ENCODE results near the gene MAD2L2.

MAD2L2 gene

DNA sequence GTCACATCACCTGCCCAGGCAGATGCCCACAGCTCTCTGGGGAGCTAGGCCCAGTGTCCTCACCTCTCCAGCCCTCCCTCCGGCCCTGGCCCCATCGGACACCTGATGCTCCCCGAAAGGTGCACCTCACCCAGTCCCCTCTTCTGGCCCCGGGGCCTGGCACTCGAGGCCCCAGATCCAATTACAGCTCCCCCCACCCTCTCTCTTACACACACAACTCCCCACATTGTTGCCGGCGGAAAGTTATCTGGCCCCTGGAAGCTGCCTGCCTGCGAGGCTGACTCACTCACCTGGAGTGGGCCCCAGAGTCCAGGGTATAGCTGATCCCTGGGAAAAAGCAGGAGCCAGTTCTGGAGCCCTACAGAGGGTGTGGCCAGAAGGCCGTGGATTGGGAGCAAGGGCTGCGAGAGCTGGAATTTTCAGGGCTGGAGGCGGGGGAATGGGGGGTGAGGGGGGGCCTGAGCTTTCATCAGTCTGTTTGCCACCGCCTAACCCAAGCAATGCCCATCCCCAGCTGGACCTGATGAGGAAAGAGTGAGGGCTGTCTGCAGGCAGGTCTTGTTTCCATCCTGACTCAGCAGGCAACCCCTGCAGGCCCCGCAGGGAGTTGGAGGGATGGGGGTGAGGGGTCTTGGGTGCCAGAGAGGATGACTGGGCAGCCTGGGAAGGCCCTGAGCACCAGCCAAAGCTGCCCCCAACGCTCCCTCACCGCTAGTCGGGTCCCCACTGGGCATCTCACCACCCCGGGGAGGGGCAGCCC lies 27.7 kb downstream of the MAD2L2 start:
- no peaks in the 10 kb centered on the region for H3K9me3 ChIP-seq (ENCODE audit: insufficient read depth, low read depth, low read length)
- no peaks in the 10 kb centered on the region for H3K36me3 ChIP-seq (ENCODE audit: insufficient read depth, low read length)
- no peak for TF ChIP-seq EZH2phosphoT487 (IDR thresholded peaks at IDR 0.05; ENCODE audit: borderline replicate concordance)
- TF ChIP-seq, protein P1, sequence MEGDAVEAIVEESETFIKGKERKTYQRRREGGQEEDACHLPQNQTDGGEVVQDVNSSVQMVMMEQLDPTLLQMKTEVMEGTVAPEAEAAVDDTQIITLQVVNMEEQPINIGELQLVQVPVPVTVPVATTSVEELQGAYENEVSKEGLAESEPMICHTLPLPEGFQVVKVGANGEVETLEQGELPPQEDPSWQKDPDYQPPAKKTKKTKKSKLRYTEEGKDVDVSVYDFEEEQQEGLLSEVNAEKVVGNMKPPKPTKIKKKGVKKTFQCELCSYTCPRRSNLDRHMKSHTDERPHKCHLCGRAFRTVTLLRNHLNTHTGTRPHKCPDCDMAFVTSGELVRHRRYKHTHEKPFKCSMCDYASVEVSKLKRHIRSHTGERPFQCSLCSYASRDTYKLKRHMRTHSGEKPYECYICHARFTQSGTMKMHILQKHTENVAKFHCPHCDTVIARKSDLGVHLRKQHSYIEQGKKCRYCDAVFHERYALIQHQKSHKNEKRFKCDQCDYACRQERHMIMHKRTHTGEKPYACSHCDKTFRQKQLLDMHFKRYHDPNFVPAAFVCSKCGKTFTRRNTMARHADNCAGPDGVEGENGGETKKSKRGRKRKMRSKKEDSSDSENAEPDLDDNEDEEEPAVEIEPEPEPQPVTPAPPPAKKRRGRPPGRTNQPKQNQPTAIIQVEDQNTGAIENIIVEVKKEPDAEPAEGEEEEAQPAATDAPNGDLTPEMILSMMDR (conservative IDR thresholded peaks at IDR 0.05; ENCODE audit: low read length): no peak
- H3K79me2 ChIP-seq (ENCODE audit: insufficient read depth, low read length): no peaks in the 10 kb centered on the region
- H3K4me2 ChIP-seq (ENCODE audit: low read depth, low read length, poor library complexity, severe bottlenecking): no peak overlapping the region
- H4K20me1 ChIP-seq (ENCODE audit: insufficient read depth, low read length, poor library complexity, severe bottlenecking): no peaks in the 10 kb centered on the region
- H3K9ac ChIP-seq (ENCODE audit: low read depth, low read length, poor library complexity, severe bottlenecking): no peak overlapping the region
- no peaks in the 10 kb centered on the region; the same call in 1 of the 2 replicates for H3F3A ChIP-seq (ENCODE audit: low read depth)
- no peaks in the 10 kb centered on the region for H3K27me3 ChIP-seq (ENCODE audit: insufficient read depth, low read length, poor library complexity, severe bottlenecking)
- H2AFZ ChIP-seq (ENCODE audit: low read length): no peak overlapping the region
- no peaks in the 10 kb centered on the region for H3K9me2 ChIP-seq (replicated peaks; ENCODE audit: low read depth, low read length)
- H3K4me3 ChIP-seq (ENCODE audit: low read length, poor library complexity, severe bottlenecking): no peak overlapping the region
- peaks cover 10% of the 10 kb centered on the region for H3K4me1 ChIP-seq (ENCODE audit: insufficient read depth, low read length, poor library complexity, severe bottlenecking)

GRCh38 chr1:11652203-11652780 lies 28.7 kb downstream of the MAD2L2 start:
- no peak overlapping the region for H3K4me3 ChIP-seq (ENCODE audit: low read length, poor library complexity, severe bottlenecking)
- no peaks in the 10 kb centered on the region for H3F3A ChIP-seq (ENCODE audit: low read depth)
- TF ChIP-seq EZH2phosphoT487 (IDR thresholded peaks at IDR 0.05; ENCODE audit: borderline replicate concordance): no peak
- TF ChIP-seq, protein P1 (conservative IDR thresholded peaks at IDR 0.05; ENCODE audit: low read length): no peak
- no peaks in the 10 kb centered on the region for H3K79me2 ChIP-seq (ENCODE audit: insufficient read depth, low read length)
- H3K9ac ChIP-seq (ENCODE audit: low read depth, low read length, poor library complexity, severe bottlenecking): no peak overlapping the region
- H3K9me2 ChIP-seq (replicated peaks; ENCODE audit: low read depth, low read length): no peaks in the 10 kb centered on the region
- no peak overlapping the region for H2AFZ ChIP-seq (ENCODE audit: low read length)
- peaks cover 4% of the 10 kb centered on the region for H3K4me1 ChIP-seq (ENCODE audit: insufficient read depth, low read length, poor library complexity, severe bottlenecking)
- H3K36me3 ChIP-seq (ENCODE audit: insufficient read depth, low read length): no peaks in the 10 kb centered on the region
- no peaks in the 10 kb centered on the region for H3K27me3 ChIP-seq (ENCODE audit: insufficient read depth, low read length, poor library complexity, severe bottlenecking)
- no peaks in the 10 kb centered on the region for H3K9me3 ChIP-seq (ENCODE audit: insufficient read depth, low read depth, low read length)
- no peak overlapping the region for H3K4me2 ChIP-seq (ENCODE audit: low read depth, low read length, poor library complexity, severe bottlenecking)
- H4K20me1 ChIP-seq (ENCODE audit: insufficient read depth, low read length, poor library complexity, severe bottlenecking): no peaks in the 10 kb centered on the region

DNA sequence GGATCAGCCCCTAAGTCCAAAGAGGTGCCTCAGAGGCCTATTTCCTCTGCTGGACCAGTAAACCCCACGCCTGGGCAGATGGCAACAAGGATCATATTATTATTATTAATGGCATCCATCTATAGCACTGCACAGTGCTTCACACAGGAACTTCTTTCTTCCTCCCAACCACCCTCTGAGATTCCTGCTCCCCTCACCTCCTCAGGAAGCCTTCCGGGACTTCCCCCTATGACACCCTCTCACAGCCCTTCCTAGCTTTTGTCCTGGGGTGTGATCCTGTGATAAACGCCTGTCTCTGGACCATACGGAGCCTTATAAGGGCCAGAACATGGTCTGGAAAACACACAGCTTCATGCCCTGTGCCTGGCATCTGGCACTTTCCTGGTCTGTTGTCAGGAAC lies 29.9 kb downstream of the MAD2L2 start:
- Histone ChIP-seq H3K27me3 (ENCODE audit: insufficient read depth, low read length, poor library complexity, severe bottlenecking) (no peaks in the 10 kb centered on the region), H4K20me1 (ENCODE audit: insufficient read depth, low read length, poor library complexity, severe bottlenecking) (no peaks in the 10 kb centered on the region), H3K9me3 (ENCODE audit: insufficient read depth, low read depth, low read length) (no peaks in the 10 kb centered on the region), H3F3A (ENCODE audit: low read depth) (no peaks in the 10 kb centered on the region), H2AFZ (ENCODE audit: low read length) (no peak overlapping the region), H3K4me2 (ENCODE audit: low read depth, low read length, poor library complexity, severe bottlenecking) (no peak overlapping the region), H3K79me2 (ENCODE audit: insufficient read depth, low read length) (no peaks in the 10 kb centered on the region), H3K4me3 (ENCODE audit: low read length, poor library complexity, severe bottlenecking) (no peak overlapping the region), H3K9me2 (replicated peaks; ENCODE audit: low read depth, low read length) (no peaks in the 10 kb centered on the region), H3K9ac (ENCODE audit: low read depth, low read length, poor library complexity, severe bottlenecking) (no peak overlapping the region), H3K36me3 (ENCODE audit: insufficient read depth, low read length) (no peaks in the 10 kb centered on the region), H3K4me1 (ENCODE audit: insufficient read depth, low read length, poor library complexity, severe bottlenecking) (peaks cover 4% of the 10 kb centered on the region)
- TF ChIP-seq EZH2phosphoT487 (IDR thresholded peaks at IDR 0.05; ENCODE audit: borderline replicate concordance): no peak
- TF ChIP-seq, protein P1 (conservative IDR thresholded peaks at IDR 0.05; ENCODE audit: low read length): no peak
